HEK293 (cell line): ENCODE measurements around the gene CPLANE1.
"Not testable (repeated sequence)": the region's sequence is repeated elsewhere in the genome, so short reads cannot be mapped to it uniquely, and the experiment has no call there.

Experiments
- CTCF ChIA-PET: fragments of 350-600 bp; formaldehyde crosslinking; extraction: SDS; loops from one replicate; lab custom pipeline; 2021; ENCODE audit warnings: antibody characterized with exemption; lab: Yijun Ruan, JAX
- POLR2A ChIA-PET: fragments of 300-600 bp; formaldehyde crosslinking; extraction: SDS; loops from one replicate; lab custom pipeline; 2020; ENCODE audit warnings: antibody characterized with exemption, inconsistent platforms; lab: Yijun Ruan, JAX
- H3K27ac ChIP-seq: fragments of 200-500 bp; sonication (Bioruptor generic); 2 replicates; pipeline ENCODE4 v1.5.1; 2014; ENCODE audit warnings: low read depth, low read length, control low read depth, inconsistent platforms; ENCODE audit errors: extremely low read depth
- H3K36me3 ChIP-seq, 2 experiments: fragments of 200-500 bp in 1 of 2; sonication (Bioruptor generic) in 1 of 2; 1 replicate in 1 of 2; 2 replicates in 1 of 2; pipeline ENCODE4 v1.5.1; 2014 to 2017; ENCODE audit warnings: inconsistent platforms in 2 of 2, low read length in 2 of 2; ENCODE audit not compliant: control insufficient read depth in 2 of 2, insufficient read depth in 1 of 2
- H3K4me1 ChIP-seq: fragments of 200-500 bp; sonication (Bioruptor generic); 2 replicates; pipeline ENCODE4 v1.5.1; 2014; ENCODE audit warnings: mild to moderate bottlenecking, low read length, inconsistent platforms; ENCODE audit not compliant: control insufficient read depth, insufficient read depth
- H3K4me3 ChIP-seq: 2 replicates; pipeline ENCODE4 v1.5.1; 2011; ENCODE audit warnings: low read depth, mild to moderate bottlenecking, control low read depth, low read length, moderate library complexity
- H3K9me3 ChIP-seq: fragments of 200-500 bp; sonication (Bioruptor generic); 2 replicates; pipeline ENCODE4 v1.5.1; 2014; ENCODE audit warnings: low read depth, low read length, inconsistent platforms; ENCODE audit not compliant: control insufficient read depth, insufficient read depth
- PRDM1 ChIP-seq: fragments of 450-650 bp; formaldehyde crosslinking; IDR thresholded peaks from 2 replicates; pipeline ENCODE4; 2016; ENCODE audit warnings: missing biosample characterization, missing genetic modification characterization
- WT1 ChIP-seq: fragments of 450-650 bp; formaldehyde crosslinking; IDR thresholded peaks from 2 replicates; pipeline ENCODE4 v1.5.1; 2016; ENCODE audit warnings: missing biosample characterization, missing genetic modification characterization
- ZNF404 ChIP-seq: fragments of 450-650 bp; formaldehyde crosslinking; IDR thresholded peaks from 2 replicates; pipeline ENCODE4 v1.5.1; 2017; ENCODE audit warnings: missing biosample characterization, missing genetic modification characterization
- ZNF426 ChIP-seq: fragments of 450-650 bp; formaldehyde crosslinking; IDR thresholded peaks from 2 replicates; pipeline ENCODE4 v1.5.1; 2017; ENCODE audit warnings: missing biosample characterization, missing genetic modification characterization, mild to moderate bottlenecking, inconsistent platforms, moderate library complexity
- ZNF473 ChIP-seq: fragments of 450-650 bp; formaldehyde crosslinking; IDR thresholded peaks from 2 replicates; pipeline ENCODE4 v1.5.1; 2017; ENCODE audit warnings: missing biosample characterization, missing genetic modification characterization
- ZNF521 ChIP-seq: fragments of 450-650 bp; formaldehyde crosslinking; IDR thresholded peaks from 2 replicates; pipeline ENCODE4 v1.5.1; 2017; ENCODE audit warnings: missing biosample characterization, mild to moderate bottlenecking, missing genetic modification characterization
- ZNF585B ChIP-seq: fragments of 450-650 bp; formaldehyde crosslinking; IDR thresholded peaks from 2 replicates; pipeline ENCODE4 v1.5.1; 2016; ENCODE audit warnings: missing biosample characterization, missing genetic modification characterization
- ZNF626 ChIP-seq: fragments of 450-650 bp; sonication (Bioruptor Pico); formaldehyde crosslinking; IDR thresholded peaks from 2 replicates; pipeline ENCODE4 v1.5.1; 2018; ENCODE audit warnings: missing biosample characterization, missing genetic modification characterization, inconsistent platforms
- ZNF776 ChIP-seq: fragments of 450-650 bp; formaldehyde crosslinking; IDR thresholded peaks from 2 replicates; pipeline ENCODE4 v1.5.0; 2017; ENCODE audit warnings: missing biosample characterization, missing genetic modification characterization, borderline replicate concordance
- ZNF785 ChIP-seq: fragments of 450-650 bp; formaldehyde crosslinking; IDR thresholded peaks from 2 replicates; pipeline ENCODE4 v1.5.1; 2016; ENCODE audit warnings: missing biosample characterization, missing genetic modification characterization
- TF ChIP-seq, protein P1 (sequence below): fragments of 450-650 bp; formaldehyde crosslinking; IDR thresholded peaks from 2 replicates; pipeline ENCODE4 v1.5.1; 2016; ENCODE audit warnings: missing biosample characterization, missing genetic modification characterization
- TF ChIP-seq, protein P2 (sequence below): fragments of 450-650 bp; formaldehyde crosslinking; IDR thresholded peaks from 2 replicates; pipeline ENCODE4 v1.5.1; 2016; ENCODE audit warnings: missing biosample characterization, missing genetic modification characterization

Gene CPLANE1

DNA sequence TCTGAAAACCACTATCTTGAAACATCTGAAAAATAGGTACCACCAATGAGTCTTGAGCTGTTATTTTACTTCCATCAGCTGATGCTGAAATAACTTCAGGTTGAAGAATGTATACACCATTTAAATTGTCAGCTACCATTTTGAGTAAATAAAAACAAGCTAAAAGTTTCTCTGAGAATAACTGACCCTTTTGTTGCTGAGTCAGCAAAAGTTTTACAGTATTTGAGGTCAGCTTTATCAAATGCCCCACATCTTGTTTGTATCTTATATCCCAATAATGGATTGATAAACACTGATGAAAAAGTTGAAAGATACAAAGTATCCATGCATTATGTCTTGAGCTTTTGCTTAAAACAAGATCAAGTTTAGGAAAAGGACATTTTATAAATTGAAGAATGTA is 22.8 kb downstream of the CPLANE1 start:
- Histone ChIP-seq H3K4me3 (no peak overlapping the region), H3K27ac (no peak overlapping the region), H3K9me3 (no peaks in the 10 kb centered on the region), H3K4me1 (no peaks in the 10 kb centered on the region), H3K36me3 (peaks cover 60 to 78% of the 10 kb centered on the region in 2 experiments)
- CTCF ChIA-PET: interaction anchor here (0.7 kb wide), 1 partner anchor 504 kb away, joined by 3 read pairs; no protein-coding TSS in a partner anchor
- POLR2A ChIA-PET: no interaction called here
- TF ChIP-seq ZNF776 (tag by site-specific recombination) (no peak), ZNF404 (tag by site-specific recombination) (no peak), ZNF521 (no peak), ZNF585B (tag by site-specific recombination) (no peak)

DNA sequence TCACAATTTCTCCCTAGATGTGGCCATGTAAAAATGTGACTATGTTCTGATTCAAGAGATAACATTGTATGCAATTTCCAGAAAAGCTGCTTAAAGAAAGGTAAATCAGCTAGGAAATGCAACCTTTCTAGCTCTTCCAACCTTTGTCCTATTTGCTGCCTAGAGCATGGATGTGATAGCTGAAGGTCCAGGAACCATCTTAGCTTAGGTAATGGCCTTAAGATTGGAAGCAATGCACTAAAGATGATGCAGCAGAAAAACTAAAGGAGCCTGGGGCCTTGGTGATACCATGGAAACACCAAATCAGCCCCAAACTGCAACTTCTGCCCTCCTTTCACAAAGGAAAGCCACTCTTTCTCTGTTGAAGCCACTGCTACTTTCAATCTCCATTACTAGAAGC is 27.0 kb downstream of the CPLANE1 start:
- H3K4me1 ChIP-seq: no peaks in the 10 kb centered on the region
- peaks cover 76 to 79% of the 10 kb centered on the region in 2 experiments for H3K36me3 ChIP-seq
- TF ChIP-seq, protein P1, sequence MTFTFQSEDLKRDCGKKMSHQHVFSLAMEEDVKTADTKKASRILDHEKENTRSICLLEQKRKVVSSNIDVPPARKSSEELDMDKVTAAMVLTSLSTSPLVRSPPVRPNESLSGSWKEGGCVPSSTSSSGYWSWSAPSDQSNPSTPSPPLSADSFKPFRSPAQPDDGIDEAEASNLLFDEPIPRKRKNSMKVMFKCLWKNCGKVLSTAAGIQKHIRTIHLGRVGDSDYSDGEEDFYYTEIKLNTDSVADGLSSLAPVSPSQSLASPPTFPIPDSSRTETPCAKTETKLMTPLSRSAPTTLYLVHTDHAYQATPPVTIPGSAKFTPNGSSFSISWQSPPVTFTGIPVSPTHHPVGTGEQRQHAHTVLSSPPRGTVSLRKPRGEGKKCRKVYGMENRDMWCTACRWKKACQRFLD (tag by site-specific recombination): no peak
- no peak for TF ChIP-seq WT1 (tag by site-specific recombination)
- no peak for TF ChIP-seq ZNF426 (tag by site-specific recombination)
- no peak for TF ChIP-seq ZNF473
- TF ChIP-seq, protein P2, sequence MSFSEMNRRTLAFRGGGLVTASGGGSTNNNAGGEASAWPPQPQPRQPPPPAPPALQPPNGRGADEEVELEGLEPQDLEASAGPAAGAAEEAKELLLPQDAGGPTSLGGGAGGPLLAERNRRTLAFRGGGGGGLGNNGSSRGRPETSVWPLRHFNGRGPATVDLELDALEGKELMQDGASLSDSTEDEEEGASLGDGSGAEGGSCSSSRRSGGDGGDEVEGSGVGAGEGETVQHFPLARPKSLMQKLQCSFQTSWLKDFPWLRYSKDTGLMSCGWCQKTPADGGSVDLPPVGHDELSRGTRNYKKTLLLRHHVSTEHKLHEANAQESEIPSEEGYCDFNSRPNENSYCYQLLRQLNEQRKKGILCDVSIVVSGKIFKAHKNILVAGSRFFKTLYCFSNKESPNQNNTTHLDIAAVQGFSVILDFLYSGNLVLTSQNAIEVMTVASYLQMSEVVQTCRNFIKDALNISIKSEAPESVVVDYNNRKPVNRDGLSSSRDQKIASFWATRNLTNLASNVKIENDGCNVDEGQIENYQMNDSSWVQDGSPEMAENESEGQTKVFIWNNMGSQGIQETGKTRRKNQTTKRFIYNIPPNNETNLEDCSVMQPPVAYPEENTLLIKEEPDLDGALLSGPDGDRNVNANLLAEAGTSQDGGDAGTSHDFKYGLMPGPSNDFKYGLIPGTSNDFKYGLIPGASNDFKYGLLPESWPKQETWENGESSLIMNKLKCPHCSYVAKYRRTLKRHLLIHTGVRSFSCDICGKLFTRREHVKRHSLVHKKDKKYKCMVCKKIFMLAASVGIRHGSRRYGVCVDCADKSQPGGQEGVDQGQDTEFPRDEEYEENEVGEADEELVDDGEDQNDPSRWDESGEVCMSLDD (tag by site-specific recombination): no peak
- no peak for TF ChIP-seq ZNF785 (tag by site-specific recombination)
- TF ChIP-seq PRDM1 (tag by site-specific recombination): peak; percentile 39; the same call in 1 of the 2 replicates
- no peak for TF ChIP-seq ZNF626 (tag by site-specific recombination)
- H3K4me3 ChIP-seq: no peak overlapping the region
- H3K9me3 ChIP-seq: no peaks in the 10 kb centered on the region
- POLR2A ChIA-PET: no interaction called here
- no peak overlapping the region for H3K27ac ChIP-seq
- CTCF ChIA-PET: interaction anchor here (0.7 to 1.0 kb wide), 2 partner anchors 9 to 10 kb away, joined by 3 read pairs; no protein-coding TSS in a partner anchor

DNA sequence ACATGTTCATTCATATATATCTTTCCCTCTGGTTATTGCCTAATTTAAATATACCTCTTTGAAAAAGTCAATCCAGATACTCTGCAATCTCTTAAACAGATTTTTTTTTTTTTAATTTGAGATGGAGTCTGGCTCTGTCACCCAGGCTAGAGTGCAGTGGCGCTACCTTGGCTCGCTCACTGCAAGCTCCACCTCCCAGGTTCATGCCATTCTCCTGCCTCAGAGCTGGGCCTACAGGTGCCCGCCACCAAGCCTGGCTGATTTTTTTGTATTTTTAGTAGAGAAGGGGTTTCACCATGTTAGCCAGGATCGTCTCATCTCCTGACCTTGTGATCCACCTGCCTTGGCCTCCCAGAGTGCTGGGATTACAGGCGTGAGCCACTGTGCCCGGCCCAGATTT is 28.8 kb downstream of the CPLANE1 start:
- CTCF ChIA-PET, H3K4me1 ChIP-seq, POLR2A ChIA-PET, H3K4me3 ChIP-seq, H3K9me3 ChIP-seq, H3K27ac ChIP-seq: not testable (repeated sequence)
- peaks cover 77 to 79% of the 10 kb centered on the region in 2 experiments for H3K36me3 ChIP-seq

DNA sequence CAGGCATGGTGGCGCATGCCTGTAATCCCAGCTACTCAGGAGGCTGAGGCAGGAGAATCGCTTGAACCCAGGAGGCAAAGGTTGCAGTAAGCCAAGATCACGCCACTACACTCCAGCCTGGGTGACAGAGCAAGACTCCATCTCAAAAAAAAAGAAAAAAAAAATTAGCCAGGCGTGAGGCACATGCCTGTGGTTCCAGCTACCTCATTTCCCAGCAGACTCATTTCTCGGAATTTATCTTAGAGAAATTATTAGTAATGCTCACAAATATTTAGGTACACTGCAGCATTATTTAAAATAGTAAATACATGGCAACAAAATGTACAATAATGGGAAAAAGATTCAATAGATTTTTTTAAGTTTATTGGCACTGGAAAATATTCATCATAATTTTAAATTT is 29.8 kb downstream of the CPLANE1 start:
- H3K27ac ChIP-seq, POLR2A ChIA-PET, H3K4me3 ChIP-seq, H3K9me3 ChIP-seq, H3K4me1 ChIP-seq, CTCF ChIA-PET: not testable (repeated sequence)
- peaks cover 74 to 80% of the 10 kb centered on the region in 2 experiments for H3K36me3 ChIP-seq
